Measurements from ENCODE around the gene C4orf50.

Gene C4orf50

DNA sequence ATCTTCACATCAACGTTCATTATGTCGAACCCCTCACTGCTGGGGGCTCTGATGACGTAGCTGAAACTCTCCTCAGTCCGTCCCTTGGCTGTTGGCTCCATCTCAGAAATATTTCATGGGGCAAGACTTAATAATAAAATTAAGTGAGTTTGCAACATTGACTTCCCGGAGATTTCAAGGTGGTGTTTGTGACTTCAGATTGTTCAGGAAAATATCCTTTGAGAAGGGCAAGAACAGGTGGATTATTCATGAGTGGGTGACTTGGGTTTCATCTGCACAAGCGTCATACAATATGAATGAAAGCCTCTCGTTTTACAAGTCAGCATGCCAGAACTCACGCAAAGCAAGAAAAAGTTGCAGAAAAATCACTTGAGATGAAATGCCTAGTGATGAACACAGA is at the start of gene C4orf50:
C4orf50 (minus strand) TSS at position 101 of the 400 bp plus-strand sequence.
- DNase-seq = no peak

DNA sequence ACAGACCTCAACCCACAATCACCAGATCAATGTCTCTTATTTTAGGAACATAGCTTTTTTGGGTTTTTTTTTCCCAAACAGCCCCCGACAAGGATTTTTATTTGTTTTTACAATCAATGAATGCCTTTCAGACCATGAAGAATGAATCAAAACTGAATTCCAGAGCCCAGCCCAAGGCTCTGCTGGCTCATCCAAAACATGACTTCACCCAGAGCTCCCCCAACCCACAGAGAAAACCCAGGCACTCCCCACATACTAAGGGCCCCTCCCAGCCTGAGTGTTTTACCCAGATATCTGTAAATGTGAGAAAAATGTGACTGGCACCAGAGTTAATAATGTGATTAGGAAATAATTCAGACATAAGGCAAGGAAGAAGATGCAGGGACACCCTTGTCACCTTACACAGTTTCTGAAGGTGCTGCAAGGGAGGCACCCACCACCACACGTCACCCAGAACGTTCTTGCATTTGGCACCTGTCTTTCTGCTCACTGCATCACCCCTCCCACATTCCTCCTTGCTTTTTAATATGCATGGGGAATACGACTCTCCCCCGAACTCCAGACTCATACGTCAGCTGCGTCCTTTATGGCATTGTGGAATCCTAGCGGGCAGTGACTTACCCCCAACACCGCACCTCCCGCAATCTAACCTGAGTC is 47.8 kb upstream of the C4orf50 start:
- DNase-seq = no peak

DNA sequence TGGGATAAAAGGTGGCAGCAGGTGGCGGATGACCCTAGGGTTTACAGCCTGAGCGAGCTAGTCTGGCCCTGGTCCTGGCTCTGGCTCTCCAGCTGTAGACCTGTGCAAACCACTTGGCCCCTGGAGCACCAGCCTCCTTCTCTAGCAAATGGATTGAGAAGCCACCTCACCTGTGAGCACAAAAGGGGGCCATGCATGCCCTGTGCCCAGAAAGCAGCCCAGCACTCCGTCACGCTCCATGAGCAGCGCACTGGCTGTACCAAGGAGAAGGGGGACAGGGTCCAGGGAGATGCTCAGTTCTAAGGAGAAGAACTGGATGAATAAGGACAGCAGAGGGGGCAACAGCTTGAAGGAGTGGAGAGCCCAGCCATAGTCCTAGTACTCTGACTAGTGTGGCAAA is 46.9 kb upstream of the C4orf50 start:
- DNase-seq = no peak

DNA sequence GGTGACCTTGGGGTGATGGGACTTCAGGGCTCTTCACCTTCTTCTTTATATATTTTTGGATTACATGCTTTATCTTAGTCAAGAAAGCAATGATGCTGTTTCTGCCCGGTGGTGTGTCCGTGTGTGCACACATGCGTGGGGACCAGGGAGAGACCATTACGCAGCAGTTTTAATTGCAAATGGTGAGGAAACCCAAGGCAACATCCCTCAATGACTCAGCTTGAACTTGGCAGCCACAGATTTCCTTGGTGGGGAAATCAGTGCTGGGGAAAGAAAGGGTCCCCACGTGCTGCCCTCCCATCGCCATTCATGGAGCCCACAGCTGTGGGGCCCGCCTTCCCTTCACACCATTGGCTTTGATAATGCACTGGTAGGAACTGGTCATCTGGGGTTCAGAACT is 46.2 kb upstream of the C4orf50 start:
- no peak for DNase-seq

DNA sequence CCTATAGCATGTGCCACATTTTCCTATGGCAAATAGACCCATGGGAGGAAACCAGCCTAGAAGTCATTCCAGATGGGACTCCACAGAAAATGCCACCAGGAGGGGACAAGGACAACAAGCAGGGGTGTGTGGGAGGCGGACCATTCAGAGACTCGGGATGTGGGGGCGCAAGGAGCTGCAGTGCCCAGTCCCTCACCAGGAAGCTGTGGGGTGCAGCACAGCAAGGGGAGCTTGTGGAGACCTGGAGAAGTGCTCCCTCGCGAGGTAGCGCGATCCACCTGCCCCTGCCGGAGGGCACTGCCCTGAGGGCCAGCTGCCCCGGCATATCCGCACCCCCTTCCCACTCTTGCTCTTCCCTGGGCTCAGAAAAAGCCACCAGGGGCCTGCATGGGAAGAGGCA is 45.5 kb upstream of the C4orf50 start:
- no peak for DNase-seq

DNA sequence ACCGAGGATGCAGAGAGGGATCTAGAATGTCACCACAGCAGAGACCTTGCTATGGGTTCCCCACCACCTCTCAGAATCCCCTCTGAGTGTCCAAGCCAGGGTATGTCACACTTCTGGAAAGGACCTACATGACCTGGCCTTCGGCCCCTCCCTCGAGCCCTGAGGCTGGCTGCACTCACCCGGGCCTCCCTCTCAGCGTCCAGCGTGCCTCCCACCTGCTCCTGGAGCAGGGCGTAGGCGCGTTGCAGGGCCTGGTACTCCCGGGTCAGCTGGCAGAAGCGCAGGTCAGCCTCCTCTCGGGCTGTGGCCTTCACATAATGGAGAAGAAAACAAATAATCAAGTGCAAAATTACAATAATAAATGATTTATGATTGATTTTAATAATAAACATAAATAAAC is 43.9 kb upstream of the C4orf50 start:
- DNase-seq = no peak

DNA sequence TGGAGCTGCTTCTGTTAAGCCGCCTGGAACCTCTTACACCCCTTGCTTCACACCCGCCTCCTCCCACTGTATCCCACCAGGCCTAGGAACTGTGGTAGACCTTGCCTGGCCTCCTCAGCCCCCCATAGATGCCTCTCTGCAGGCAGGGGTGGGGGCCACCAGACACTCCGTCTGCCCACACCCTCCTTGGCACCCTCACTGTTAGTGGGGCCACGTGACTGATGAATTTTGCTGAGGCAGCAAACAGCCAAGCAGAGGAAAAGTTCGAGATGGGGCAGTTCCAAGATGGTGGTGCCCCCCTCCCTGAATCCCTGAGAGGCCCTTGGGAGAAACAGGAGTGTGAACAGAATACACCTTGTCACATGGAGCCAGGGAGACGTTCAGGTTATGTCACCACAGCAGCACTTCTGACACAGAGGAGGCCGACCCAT is 41.2 kb upstream of the C4orf50 start:
- DNase-seq = no peak

DNA sequence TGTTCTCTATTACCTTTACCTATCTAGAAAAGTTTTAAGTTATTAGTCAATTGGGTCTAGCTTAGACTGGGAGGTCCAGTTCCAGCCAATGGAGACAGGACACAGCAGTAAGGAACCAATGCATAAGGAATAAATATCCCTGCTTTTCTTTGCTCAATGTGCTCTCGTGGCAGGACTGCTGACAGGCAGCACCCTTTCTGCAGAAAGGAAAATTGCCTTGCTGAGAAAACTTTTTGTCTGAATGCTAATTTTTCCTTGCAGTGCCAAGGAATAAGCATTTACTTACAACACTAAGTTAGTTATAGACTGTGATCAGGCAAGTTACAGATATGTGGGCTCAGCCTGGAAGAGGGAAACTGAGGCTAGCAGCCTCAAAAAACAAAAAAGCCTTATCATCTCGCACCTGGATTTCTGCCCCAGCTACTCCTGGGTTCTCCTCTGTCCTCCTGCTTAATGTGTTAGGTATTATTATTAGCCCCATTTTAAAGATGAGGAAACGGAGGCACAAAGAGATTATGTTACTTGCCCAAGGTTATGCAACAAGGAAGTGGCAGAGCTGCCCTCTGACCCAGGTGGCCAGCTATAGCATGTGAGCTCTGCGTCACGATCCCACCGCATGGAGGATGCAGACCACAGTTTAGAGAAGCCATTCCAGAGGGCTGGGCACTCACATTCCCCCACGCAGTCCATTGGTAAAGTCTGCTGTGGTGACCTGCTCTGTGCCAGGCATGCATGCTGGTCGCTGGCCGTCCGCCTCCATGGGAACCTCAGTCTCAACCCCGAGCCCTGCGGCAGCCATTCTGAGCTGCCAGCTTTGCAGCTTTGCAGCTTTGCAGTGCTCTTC is 40.5 kb upstream of the C4orf50 start:
- DNase-seq = no peak

DNA sequence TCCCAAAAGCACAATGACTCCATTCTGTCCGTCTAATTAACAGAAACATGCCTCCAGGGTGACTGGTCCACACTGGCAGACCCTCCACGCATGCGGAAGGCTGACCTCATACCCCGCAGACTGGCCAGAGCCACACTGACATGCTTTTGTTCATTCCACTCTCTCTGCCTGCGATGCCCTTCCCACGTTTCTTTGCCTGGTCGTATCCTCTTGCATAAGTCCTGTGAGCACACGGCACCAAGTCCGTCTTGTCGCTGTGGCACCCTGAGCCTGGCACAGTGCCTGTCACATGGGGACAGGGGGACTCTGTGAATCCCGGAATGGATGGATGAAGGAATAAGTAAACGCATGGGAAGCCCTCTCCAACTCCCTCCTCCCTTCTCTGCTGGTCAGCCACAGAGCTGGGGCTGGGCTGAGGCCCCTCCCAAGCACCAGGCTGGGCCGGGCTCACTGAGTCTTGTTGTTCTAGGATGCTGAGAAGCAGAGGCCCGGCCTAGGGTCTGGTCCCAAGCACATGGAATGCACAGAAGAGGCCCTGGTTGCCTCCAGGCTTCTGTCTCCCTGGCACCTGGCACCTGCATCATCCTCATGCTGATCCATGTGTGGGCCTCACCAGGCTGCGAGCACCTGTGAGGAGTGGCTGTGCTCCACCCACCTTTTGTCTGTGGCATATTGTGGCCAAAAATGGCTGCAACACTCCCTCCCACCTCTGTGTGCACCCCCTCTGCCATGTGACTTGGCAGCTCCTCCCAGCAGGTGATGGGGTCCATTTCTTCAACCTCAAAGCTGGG is 38.9 kb upstream of the C4orf50 start:
- no peak for DNase-seq

DNA sequence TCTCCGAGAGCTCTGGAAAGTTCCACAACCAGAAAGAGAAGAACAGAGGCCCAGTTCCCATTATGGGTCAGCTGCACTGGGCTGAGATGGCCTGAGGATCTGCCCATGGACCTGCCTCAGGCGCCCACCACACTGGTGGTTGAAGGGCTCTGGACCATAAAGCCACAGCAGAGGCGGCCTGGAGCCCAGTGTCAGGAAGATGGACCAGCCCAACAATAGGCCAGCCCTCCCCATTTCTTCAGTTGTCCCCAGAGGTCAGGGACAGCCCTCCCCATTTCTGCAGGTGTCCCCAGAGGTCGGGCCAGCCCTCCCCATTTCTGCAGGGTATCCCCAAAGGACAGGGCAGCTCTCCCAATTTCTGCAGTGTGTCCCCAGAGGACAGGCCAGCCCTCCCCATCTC is 37.2 kb upstream of the C4orf50 start:
- no peak for DNase-seq

DNA sequence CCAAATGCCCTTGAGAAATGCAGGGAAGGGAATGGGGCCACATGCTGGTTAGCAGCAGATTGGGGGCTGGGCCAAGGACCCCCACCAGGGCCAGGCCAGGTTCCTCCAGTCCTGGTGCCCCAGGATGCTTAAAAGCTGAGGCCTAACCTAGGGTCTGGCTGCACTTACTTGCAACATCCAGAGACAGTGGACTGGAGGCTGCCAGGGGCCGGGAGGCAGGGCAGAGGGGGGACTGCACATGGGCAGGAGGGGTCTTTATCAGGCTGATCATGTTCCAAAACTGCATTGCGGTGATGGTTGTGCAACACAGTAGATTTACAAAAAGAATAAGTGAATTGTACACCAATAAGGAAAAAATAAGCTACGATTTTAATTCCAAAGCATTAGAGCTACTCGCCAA is 36.8 kb upstream of the C4orf50 start:
- DNase-seq = no peak

DNA sequence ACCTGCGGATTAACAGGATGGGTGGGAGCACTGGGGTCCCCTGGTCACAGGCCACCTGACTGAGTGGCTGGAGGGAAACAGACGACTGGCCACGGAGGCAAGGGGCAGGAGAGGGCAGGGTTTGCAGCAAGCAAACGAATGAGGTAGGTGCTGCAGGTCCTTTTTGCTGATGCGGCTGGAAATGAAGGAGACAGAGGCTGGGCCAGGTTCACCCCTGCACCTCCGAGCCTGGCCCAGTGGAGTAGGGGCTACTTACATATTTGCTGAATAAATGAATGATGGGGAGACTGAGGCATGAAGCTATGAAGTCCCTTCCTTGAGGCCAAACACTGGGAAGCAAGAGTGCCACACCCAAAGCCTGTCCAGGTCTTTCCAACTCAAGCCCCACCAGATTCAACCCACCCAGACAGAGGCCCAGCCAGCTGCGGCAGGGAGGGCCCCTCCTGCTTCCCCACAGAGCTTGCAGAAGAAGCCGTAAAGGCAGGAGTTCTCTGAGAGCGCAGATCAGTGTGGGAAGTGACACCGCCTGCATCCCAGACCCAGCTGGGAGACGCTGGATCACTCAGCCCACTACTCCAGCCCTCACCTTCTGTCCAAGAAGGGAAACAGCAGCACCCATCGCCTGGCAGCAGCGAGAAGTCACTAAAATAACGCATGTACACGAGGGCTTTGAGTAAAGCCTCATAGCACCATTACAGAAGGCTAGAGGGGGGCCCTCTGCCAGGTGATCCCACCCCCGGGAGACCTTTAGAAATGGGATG is 36.1 kb upstream of the C4orf50 start:
- DNase-seq = no peak

DNA sequence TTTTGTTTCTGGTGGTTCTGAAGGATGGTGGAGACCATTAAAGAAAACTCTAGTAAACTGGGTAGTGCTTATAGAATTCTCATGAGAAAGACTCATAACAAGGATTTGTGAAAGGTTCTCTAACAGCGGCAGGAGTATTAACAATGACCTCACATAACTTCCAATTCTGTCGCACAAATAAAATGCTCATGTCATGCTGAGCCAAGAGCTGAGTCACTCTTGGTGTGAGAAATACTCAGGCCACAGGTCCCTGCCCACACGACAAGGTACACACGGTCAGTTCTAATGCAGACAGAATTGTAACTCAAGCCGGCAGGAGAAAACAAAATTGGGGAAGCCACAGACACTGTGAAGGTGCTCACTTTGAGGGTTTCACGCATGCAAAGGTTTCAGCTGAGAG is 34.4 kb upstream of the C4orf50 start:
- no peak for DNase-seq

DNA sequence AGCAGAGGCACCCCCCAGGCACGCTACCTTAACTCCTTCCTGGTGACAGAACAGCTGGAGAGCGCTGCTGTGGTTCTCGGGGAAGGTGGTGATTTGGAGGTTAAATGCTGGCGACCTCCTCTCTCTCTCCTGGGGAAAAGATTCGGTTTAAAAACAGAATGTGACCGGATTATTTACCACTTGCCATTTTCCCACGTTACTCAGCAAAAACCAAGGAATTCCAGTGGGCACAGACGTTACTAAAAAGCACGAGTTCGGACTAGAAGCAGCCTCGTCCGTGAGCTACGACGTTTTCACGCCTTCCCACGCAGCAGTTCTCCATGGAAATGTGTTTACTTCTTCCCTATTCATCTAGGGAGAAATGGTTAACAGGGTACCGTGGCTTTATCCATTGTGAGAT is 32.3 kb upstream of the C4orf50 start:
- DNase-seq = no peak

DNA sequence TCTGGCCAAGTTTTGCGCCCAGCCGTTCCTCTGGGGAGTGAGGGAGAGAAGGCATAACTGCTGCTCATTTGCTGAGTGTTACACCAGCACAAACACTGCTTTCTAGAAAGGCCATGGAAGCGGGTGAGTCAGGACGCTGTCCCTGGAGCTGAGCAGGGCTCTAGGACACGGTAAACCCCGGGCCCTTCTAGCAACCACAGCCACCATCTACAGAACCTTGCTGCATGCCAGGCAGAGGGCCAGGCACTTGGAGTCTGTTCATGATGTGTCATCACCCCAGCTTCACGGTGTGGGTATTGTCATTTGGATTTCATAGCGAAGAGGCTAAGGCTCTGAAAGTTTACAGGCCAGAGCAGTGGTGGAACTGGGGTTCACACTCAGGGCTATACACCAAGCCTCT is 31.8 kb upstream of the C4orf50 start:
- no peak for DNase-seq

DNA sequence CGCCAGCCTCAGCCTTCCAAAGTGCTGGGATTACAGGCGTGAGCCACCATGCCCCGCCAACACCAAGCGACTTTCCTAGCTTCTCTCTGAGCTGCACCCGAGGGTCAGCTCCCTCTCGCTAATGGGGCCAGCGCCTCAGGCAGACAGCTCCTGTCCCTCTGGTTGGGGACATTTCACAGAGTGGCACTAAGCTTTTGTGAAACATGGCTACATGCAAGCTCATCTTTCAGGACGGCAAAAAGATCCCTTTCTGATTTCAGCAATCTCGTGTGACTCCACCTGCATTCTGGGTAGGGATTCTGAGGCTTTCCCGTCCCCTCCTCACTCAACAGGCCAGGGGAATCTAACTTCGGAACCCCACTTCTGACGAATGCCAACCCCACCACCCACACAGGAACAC is 31.0 kb upstream of the C4orf50 start:
- DNase-seq = no peak

DNA sequence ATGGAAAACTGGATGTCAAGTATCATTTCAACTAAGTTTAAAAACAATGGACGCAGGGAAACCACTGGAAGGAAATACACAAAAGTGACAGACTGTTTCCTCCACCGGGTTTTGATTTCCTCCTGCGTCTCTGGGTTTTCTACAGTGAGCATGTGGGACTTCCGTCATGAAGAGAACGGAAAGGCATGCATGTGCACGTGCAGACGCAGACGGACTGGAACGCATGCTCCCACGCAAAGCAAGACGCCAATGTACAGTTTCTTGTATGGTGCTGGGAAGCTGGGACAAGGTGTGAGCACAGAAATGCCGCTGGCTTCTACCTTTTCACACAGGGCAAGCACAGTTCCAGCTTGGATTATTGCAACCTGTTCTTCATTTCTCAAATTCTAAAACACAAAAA is 30.3 kb upstream of the C4orf50 start:
- no peak for DNase-seq

DNA sequence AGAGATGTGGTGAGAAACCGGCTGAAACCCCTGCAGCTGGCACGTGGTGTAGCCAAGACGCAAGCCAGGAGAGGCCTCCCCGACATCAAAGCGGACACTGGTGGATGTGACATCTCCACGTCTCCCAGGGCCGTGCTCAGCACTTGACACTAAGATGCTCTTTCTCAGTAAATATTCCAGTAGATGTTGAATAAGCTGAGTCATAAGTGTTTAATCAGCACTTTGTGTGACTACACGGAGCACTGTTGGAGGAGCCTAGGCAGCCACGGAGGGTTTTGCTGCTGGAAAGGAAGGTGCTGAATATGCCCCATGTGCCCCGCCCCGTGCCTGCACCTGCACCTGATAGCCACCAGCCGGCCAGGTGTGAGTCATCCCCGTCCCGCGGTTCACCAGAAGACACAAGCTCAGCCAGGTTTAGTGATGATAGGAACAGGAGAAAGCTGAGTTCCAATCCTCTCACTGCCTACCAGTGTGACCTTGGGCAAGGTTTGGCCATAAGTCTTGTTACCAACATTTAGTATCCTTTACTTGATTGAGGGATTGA is 29.0 kb upstream of the C4orf50 start:
- no peak for DNase-seq

DNA sequence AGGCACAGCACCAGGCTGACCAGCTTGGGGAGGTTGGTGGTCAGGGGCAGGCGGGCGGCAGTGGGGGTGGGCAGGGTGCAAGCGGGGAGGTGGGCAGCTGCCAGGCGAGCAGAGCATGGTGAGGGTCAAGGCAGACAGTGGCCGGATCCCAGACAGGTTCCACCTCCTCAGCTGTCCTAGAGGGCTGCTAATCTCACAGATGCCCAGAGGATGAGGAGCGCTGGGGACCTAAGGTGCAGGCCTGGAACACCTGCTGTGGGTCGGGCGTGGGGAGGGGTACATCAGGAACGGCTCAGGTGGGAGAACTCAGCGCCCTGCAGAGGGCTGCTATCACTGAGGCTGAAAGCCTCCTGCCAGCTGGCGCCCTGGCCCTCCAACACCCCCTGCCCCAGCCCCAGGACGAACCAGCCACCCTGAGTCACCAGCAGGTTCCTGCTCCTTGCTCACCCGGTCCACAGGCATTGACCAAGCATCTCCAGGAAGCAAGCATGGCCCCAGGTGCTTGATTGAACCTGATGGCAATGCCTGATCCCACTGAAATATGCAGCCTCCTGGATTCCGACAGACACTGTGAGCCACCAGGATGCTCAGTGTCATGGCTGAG is 28.4 kb upstream of the C4orf50 start:
- no peak for DNase-seq

DNA sequence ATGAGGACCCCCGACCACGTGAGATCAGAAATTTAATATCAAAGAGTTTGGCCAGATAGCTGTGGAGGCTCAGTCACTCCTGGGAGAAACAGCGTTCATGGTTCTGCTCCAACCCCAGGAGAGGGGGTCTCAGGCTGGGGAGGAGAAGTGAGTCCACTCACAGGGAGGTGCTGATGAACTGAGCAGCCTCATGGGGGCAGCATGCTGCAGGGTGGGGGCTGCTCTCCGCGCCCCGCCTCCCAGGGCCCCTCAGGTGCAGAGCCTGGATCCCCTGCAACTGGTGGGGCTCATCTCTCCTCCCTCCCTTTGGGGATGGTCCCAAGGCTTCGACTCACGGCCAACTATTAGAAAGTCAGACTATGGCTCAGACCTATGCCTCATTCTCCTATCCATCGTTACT is 26.6 kb upstream of the C4orf50 start:
- no peak for DNase-seq

DNA sequence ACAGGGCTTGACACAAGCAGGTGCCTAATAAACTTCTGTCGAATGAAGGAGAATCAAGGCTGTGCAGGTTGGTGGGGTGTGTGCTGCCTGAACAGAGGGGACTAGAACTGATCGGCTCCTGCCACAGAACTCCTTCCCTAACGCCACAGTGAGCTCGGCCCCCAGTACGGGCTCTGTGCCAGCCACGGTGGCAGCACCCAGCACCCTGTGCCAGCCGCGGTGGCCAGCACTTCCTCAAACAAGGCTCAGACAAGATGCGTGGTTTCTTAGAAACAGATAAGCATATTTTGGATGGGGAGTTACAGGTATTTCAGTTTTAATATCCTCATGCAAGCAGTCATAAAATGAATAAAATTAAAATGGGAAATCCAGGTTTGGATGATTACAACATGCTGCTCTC is 26.0 kb upstream of the C4orf50 start:
- DNase-seq = no peak

DNA sequence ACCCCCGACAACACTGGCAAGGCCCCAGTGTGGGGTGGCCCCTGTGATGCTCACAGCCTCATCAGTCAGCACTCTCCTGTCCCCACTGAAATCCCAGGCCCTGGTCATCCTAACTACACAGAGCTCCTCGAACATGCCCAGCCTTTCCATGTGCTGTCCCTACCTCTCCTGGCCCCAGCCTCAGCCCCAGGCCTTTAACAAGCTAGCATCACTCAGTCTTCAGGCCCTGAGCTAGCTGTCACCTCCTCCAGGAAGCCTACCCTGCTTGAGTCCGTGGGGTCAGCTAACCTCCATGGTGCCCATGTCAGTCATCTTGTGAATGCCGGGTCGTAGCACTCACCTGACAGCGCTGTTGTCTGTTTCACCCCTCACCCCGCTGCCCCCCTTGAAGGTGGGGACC is 25.6 kb upstream of the C4orf50 start:
- DNase-seq = no peak
